ENCODE results near the gene FAM170B.
A peak's percentile ranks its signal among the peaks of the same experiment; 100 is the strongest.

Gene FAM170B

GRCh38 chr10:49151025-49151445 lies 17.2 kb upstream of the FAM170B start:
- DNase-seq: no peak

- DNase-seq: peak in 1 of 3 experiments; percentile 63
These were observed 16.6 kb upstream of the FAM170B start for GRCh38 chr10:49150426-49150825.

GRCh38 chr10:49149881-49150280 lies 16.1 kb upstream of the FAM170B start:
- DNase-seq: peak in 1 of 3 experiments; percentile 11

- DNase-seq: no peak
These were observed 10.4 kb upstream of the FAM170B start for GRCh38 chr10:49144058-49144720.

GRCh38 chr10:49143249-49143648 lies 9.4 kb upstream of the FAM170B start:
- DNase-seq: no peak

- DNase-seq: no peak
These were observed 7.9 kb upstream of the FAM170B start for GRCh38 chr10:49141541-49142332.

- DNase-seq: no peak
These were observed 6.7 kb upstream of the FAM170B start for GRCh38 chr10:49140304-49141177.

GRCh38 chr10:49139846-49140195 lies 6.0 kb upstream of the FAM170B start:
- no peak for DNase-seq

- DNase-seq: no peak
These were observed 5.4 kb upstream of the FAM170B start for GRCh38 chr10:49139028-49139845.

- no peak for DNase-seq
These were observed 4.6 kb upstream of the FAM170B start for GRCh38 chr10:49138361-49138891.

GRCh38 chr10:49136525-49136924 lies 2.7 kb upstream of the FAM170B start:
- DNase-seq: no peak

- DNase-seq: no peak
These were observed 1.9 kb upstream of the FAM170B start for GRCh38 chr10:49135575-49136313.

- DNase-seq: no peak
These were observed 506 bp upstream of the FAM170B start for GRCh38 chr10:49134327-49134726.

GRCh38 chr10:49132362-49132737 lies 1.5 kb downstream of the FAM170B start:
- DNase-seq: no peak

- DNase-seq: peak in 2 of 3 experiments; percentile 13 to 26
These were observed 2.1 kb downstream of the FAM170B start for GRCh38 chr10:49131507-49132361.

- DNase-seq: no peak
These were observed 4.4 kb downstream of the FAM170B start for GRCh38 chr10:49129376-49129775.

- DNase-seq: no peak
These were observed 5.0 kb downstream of the FAM170B start for GRCh38 chr10:49128854-49129253.

- peak in 1 of 3 experiments; percentile 2 for DNase-seq
These were observed 9.6 kb downstream of the FAM170B start for GRCh38 chr10:49123981-49124950.

GRCh38 chr10:49120911-49121310 lies 12.9 kb downstream of the FAM170B start:
- DNase-seq: no peak
